ENCODE measurements around the gene ALPK3.

DNA sequence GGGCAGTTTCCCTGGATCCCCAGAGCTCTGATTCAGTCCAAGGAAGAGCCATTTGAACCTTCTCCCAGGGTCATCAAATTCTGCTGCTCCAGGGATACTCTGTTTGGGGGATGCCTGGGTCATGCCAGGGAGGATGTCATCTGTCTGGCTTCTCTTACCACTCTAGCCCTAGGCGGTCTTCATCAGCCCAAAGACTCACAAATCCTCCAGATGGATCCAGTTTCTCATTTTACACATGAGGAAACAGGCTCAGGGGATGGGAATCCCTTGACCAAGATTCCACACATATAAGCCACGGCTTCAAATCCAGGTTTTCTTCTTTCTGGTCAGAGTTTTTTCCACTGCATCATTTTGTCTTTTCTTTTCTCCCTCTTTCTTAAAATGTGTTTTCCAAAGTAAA is 104.0 kb downstream of the ALPK3 start:
- TF ChIP-seq, protein P1, sequence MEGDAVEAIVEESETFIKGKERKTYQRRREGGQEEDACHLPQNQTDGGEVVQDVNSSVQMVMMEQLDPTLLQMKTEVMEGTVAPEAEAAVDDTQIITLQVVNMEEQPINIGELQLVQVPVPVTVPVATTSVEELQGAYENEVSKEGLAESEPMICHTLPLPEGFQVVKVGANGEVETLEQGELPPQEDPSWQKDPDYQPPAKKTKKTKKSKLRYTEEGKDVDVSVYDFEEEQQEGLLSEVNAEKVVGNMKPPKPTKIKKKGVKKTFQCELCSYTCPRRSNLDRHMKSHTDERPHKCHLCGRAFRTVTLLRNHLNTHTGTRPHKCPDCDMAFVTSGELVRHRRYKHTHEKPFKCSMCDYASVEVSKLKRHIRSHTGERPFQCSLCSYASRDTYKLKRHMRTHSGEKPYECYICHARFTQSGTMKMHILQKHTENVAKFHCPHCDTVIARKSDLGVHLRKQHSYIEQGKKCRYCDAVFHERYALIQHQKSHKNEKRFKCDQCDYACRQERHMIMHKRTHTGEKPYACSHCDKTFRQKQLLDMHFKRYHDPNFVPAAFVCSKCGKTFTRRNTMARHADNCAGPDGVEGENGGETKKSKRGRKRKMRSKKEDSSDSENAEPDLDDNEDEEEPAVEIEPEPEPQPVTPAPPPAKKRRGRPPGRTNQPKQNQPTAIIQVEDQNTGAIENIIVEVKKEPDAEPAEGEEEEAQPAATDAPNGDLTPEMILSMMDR (IDR thresholded peaks at IDR 0.05): no peak
- TF ChIP-seq POLR2AphosphoS5 (IDR thresholded peaks at IDR 0.05): no peak
- no peak for TF ChIP-seq POLR2A (IDR thresholded peaks at IDR 0.05)
